ENCODE measurements around the gene TTC9C.
"Not testable (repeated sequence)": the region's sequence is repeated elsewhere in the genome, so short reads cannot be mapped to it uniquely, and the experiment has no call there.

Gene TTC9C, protein sequence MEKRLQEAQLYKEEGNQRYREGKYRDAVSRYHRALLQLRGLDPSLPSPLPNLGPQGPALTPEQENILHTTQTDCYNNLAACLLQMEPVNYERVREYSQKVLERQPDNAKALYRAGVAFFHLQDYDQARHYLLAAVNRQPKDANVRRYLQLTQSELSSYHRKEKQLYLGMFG

DNA sequence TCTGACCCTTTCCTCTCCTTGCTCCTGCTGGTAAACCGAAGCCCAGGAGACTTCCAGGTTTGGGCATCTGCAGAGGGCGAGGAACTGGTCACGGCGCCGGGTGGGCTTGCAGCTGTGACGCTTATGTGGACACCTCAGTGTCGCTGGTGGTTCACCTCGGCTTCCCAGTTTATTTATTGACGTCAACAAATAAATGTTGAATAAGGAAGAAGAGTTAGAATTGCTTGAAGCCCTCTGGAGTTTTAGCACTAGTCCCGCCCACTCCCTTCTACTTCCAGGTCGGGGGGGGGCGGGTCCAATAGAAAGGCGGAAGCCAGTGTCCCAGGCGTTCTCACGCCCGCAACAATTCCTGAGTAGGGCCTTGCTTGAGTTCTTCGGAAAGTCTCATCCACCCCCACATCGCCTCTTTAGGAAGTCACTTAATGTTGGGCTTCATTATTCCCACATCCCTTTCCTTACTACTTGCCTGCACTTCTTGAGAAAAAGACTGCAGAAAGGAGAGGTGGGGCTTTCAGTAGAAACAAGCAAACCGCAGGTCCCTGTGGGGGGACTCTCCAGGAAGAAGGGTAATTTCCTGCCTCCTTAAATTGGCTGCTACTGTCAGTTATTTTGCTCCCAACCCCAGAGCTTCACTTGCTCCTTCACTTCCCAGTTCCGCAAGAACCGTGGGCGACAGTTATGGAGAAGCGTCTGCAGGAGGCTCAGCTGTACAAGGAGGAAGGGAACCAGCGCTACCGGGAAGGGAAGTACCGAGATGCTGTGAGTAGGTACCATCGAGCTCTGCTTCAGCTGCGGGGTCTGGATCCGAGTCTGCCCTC, at the start of gene TTC9C:
Gene TTC9C (plus strand): TSS at position 316 of the 818 bp plus-strand sequence. CDS start 363 bp downstream, at position 679.
- peak; percentile 66 for DNase-seq

DNA sequence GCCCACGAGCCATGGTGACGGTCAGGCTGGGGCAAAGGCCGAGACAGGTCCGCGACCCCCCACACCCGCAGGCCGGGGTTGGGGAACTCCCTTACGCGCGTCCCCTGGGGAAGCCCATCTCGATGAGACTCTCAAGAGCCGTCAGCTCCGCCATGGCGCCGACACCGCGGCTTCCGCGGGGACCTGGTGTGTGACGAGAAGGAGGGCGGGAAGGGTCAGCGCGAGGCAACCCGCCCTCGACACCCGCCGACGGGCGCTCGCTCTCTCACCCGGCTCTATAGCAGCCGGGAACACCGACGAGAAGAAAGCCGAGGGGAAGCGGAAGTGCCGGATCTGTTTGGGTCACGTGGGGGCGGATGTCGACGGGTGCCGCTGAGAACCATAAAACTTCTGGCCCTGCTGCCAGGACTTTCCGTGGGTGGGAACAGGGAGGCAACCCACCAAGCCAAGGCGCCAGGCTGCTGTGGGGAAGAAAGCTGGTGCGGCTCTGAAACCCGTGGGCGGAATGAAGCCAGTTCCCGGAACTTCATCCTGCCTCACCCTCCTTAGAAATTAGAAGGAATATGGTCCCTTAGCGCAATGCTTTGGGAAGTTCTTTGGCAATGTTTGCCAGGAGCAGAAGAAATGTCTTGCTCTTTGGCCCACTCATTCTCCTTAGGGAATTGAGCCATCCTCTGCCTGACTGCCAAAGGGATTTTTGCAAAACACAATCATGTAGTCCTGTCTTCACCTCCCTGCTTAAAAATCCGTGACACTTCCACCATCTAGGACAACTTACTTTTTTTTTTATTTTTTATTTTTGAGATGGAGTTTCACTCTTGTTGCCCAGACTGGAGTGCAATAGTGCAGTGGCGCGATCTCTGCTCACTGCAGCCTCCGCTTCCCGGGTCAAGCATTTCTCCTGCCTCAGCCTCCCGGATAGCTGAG, 49.3 kb upstream of the TTC9C start, which contains the start of gene UBXN1:
Gene UBXN1 (minus strand): TSS at position 304 of the 927 bp plus-strand sequence. CDS start 150 bp downstream, at position 154.
- no peak for DNase-seq

DNA sequence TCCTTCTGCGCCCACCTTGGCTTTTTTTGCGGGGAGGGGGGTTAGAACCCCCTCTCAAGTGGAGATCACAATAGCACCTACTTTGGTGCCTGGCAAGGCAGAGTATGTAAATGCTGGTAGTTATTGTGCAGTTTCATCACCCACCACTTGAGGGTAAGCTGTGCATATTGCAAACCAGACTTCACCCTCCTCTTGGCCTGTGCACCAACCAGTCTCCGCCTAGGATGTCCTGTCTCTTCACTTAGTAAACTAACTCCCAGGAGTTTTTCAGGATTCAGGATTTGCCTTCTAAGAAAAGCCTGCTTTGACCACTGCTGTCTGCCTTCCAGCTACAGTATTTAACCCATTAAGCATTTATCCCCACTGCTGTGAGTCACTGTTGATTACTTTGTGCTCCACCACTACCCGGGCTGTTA, 47.5 kb upstream of the TTC9C start:
- peak; percentile 33 for DNase-seq

DNA sequence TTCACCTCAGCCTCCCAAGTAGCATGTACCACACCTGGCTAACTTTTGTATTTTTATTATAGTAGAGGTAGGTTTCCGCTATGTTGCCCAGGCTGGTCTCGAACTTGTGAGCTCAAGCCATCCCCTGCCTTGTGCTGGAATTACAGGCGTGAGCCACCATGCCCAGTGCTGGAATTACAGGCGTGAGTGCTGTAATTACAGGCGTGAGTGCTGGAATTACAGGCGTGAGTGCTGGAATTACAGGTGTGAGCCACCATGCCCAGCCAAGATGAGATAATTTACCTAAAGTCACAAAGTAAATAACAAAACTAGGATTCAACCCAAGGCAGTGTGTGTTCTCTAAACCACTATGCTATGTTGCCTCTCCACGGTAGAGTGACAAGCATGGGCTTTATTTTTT, 45.8 kb upstream of the TTC9C start:
- no peak for DNase-seq

DNA sequence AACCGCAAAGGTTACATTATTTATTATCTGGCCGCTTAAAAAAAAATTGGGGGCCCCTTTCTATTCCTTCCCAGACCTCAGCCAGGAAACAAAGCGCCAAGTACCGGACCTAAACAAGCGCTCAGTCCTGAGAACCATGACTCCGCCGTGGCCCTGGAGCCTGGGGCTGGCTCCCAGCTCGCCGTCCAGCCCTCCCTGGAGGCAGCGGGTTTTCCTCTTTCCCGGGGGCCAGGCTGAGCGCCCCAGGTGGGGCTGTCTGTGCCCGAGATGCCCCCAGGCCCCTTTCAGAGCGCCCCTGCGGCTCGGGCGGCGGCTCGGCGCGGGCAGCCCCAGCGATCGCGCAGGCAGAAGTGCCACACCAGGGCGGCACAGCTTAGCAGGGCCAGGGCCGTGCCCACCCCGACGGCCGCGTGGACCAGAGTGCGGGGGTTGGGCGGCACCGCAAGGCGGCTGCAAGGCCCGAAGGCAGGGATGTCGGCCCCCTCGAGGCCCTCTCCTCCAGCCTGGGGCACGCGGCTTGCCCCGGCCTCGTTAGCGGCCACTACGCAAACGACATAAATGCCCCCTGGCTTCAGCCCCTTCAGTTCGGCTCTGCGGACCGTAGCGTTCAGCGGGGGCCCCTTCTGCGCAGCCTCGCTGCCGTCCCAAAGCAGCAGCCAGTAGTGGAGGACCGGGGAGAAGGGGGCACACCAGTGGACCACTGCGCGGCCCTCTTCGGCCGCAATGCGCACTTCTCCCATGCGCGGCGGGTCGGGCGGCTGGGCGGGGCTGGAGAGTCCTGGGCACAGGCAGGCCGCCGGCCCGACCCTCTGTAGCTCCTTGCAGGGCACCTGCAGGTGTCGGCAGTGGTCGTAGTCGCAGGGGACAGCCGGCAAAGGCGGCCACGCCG, 40.5 kb upstream of the TTC9C start:
- no peak for DNase-seq

DNA sequence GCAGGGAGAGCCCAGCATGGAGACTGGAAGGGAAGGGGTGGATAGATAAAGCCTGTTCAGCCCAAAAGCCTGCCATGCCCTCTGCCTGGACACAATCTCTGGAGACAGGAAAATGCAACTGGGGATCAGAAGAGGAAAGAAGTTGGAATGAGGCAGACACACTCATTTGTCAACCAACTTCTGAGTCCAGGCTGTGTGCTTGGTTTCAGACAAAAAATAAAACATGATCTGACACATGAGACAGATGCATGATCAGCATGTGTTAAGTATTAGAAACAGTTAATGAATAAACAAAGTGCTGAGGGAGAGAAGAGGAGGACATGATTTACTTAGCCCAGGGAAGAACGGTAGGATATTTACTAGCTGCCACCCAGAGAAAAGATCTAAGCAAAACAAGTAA, 39.8 kb upstream of the TTC9C start:
- DNase-seq = no peak

DNA sequence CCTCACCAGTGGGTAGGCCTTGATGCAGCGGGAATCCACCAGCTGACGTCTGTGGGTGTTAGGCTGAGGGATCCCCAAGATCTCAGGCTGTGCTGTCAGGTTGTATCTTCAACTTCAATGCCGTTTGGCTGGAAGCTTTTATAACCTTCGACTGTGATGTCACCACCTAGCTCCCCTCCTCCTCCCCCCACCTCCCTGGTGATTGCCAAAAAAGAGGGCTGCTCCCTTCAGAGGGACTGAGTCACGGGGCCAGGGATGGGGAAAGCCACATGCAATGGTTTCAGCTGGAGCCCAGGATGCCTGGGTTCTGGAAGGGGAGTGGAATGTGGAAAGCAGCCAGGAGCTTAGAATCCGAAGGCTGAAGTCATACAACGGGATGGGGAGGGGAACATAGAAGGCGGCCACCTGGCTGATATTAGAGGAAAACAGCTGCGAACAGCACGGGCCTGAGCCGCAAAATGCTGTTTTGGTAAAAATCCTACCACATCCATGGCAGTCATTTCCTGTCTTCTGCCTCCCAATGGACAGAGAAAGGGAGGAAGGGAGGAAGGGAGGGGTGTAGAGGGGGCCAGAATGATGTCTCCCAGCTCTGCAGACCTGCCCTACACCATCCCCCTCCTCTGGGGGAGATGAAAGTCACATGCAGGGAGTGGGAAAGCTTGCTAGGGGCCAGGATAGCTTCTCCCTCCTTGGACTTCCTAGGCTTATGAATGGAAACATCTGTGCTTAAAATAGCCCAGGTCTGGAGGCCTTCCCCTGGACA, 38.7 kb upstream of the TTC9C start, which contains the start of gene LRRN4CL:
Gene LRRN4CL (minus strand): TSS at position 110 of the 763 bp plus-strand sequence. CDS start 1,022 bp downstream, outside the sequence.
- DNase-seq = no peak

DNA sequence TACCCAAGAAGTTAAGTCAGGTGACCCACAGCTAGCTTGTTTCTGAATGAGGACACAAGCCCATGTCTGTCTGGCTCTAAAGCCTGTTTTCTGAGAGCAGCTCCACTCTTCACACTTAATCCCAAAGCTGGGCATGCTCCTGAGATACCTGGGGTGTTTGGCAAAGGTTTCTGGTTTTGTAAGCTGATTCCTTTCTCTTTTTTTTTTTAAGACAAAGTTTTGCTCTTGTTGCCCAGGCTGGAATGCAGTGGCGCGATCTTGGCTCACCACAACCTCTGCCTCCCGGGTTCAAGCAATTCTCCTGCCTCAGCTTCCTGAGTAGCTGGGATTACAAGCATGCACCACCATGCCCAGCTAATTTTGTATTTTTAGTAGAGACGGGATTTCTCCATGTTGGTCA, 34.7 kb upstream of the TTC9C start:
- DNase-seq = not testable (repeated sequence)

DNA sequence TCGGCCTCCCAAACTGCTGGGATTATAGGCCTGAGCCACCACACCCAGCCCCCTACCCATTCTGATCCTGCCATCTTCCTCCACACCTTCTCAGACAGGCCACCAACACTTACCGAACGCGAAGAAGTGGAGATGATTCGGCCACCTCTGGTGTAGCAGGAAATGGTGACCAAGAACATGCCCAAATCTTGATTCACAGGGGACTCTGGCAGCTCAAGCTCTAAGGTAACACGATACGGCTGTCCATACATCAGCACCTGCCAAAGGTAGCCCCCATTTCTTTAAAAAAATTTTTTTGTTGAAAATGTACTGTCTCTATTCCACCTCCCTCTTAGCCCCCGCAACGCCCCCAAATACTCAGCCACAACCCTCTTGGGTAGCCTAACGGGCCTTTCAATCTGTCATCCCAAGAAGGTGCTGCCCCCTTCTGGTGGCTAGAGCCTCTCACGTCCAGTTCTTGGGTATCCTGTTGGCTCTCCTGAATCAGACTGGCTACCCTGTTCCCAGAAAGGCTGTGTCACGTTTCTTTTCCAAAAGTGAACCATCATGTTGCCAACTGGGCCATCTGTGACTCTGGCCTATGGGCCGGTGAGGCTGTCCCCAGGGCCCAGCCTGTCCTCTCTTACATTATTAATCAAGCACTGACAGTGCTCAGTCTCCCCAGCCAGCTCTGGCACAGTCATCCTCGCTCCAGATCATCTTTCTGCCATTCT, 33.7 kb upstream of the TTC9C start:
- DNase-seq = no peak

DNA sequence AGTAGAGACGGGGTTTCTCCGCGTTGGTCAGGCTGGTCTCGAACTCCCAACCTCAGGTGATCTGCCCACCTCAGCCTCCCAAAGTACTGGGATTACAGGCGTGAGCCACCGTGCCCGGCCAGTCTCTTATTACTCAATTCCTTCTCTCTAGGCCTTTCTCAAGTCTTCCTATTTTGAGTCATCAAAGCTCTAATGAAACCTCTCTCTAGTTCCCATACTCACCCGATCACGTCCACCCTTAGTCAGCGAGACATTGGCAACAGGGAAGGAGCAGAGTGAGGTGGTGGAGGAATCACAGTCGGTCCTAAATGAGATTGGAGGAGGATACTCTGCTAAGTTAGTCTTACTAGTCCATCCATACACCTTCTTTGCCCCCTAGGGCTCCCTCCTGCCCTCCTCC, 26.0 kb upstream of the TTC9C start:
- DNase-seq = no peak

DNA sequence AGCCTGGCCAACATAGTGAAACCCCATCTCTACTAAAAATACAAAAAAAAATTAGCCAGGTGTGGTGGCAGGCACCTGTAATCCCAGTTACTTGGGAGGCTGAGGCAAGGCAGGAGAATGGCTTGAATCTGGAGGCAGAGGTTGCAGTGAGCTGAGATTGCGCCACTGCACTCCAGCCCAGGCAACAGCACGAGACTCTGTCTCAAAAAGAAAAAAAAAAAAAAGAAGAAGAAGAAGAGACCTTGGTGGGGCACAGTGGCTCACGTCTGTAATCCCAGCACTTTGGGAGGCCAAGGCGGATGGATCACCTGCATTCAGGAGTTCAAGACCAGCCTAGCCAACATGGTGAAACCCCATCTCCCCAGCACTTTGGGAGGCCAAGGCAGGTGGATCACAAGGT, 24.4 kb upstream of the TTC9C start:
- not testable (repeated sequence) for DNase-seq

DNA sequence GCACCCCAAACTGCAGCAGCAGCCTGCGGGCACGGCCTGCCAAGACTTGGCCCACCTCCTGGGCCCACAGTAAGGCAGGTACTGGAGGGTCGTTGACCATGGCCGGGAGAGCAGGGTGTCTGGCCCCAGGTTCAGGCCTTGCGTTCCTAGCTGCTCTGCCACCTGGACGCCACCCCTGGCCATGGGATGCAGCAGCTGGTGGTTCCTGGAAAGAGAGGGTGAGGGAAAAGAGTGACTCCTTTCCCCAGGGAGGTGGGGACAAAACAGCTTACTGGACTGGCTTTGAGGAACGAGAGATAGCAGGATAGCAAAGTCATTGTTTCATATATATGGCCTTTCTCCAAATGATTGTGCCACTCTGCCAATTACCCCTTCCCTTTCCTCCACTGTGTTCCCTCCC, 22.9 kb upstream of the TTC9C start:
- no peak for DNase-seq

DNA sequence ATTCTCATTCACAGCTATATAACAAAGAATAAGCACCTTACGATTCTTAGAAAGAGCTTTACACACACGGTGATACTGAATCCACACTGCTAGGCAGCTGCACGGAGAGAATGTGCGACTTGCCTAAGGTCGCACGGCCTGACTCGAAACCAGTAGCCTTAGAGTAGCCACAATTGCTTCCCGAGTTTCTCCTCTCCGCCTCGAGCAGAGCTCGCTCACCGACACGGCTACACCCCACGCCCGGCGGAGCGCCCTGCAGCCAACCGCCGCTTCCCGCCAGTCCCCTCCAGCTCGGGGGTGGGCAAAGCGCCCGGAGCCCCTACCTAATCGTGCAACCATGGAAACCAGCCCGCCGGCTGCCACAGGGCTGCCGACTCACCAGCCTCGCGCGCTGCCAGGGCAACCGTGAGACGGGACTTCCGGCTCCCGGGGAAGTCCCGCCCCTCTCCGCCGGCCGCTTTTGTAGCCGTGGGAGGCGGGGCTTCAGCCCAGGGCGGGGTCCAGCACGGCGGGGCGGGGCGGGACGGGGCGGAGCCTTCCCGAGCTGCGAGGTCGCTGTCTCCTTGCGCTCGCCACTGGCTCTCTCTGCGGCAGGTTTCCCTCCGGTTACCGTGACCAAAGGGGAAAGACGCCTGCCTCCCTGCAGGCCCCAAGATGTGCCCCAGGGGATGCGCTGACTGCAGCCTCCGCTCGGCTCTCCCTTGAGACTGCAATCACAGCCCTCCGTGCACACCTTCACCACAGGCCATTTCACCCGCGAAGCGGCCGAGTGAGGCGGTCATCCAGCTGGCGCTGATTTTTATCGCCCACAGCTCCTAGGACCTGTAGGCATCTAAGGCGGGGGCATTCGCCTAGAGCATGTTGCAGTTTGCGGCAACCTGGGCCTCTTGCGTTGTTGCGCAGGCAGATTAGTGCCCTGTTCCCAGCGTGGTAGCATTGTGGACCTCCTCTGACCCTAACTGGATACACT, 22.1 kb upstream of the TTC9C start:
- peak; percentile 76 for DNase-seq

DNA sequence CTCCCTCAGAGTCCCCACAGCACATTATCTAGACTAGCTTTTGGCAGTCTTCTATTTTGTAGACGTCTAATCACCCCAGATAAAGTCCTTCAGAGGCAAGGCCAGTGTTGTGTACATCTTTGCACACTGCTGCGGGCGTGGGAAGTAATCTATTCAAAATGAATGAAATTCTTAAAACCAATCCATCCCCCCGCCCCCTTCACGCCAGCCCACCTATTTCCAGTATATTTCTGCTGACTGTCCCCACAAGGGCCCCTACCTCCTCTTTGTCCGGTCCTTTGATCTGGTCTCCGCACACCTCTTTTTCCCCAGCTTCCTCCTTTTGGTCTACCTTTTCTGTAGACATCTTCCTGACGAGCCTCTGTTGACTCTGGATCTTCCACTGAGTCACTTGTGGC, 21.4 kb upstream of the TTC9C start:
- DNase-seq = no peak

DNA sequence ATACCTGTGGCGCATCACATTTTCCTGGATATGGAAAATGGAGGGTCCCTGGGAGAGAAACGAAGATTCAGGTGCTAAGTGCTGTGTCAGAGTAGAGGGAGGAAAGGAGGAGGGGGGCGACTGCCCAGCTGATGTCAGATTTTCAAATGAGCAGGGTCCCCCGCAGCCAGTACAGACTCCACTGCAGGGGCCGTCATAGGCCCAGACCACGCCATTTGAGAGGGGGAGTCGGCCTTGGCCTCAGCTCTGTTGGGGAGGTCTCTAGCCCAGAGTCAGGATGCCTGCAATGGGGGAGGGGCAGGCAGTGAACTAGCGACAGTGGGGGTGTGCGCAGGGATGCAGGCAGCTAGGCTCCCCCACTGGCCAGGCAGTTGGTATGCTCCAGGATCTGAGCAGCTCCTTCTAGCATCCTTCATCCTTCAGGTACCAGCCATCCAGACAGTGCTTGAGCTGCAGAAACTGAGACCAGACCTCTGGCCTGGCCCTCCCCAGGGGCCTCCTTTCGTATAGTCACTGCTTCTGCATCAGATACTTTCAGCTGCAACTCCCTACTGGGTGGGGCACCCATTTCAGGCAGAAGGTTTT, 20.9 kb upstream of the TTC9C start, which contains the start of the genes BSCL2 and GNG3:
Gene BSCL2 (minus strand): TSS at position 148 of the 585 bp plus-strand sequence. CDS start 229 bp downstream, outside the sequence.
Gene GNG3 (plus strand): TSS at position 400 of the 585 bp plus-strand sequence. CDS start 620 bp downstream, outside the sequence.
- DNase-seq = no peak

DNA sequence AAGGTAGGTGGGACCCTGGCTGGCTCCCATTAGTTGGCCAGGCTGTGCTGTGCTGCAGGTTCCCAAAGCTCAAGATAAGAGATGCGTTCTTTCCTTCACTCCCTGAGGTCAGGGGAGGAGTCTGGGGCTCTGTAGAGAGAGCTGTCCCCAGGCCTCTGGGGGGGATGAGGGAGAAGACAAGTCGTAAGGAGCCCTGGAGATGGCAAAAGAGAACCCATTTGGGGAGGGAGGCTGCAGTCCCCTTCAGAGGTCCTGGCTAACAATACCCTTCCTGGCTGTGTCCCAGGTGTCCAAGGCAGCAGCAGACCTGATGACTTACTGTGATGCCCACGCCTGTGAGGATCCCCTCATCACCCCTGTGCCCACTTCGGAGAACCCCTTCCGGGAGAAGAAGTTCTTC, 19.9 kb upstream of the TTC9C start:
- DNase-seq = no peak

DNA sequence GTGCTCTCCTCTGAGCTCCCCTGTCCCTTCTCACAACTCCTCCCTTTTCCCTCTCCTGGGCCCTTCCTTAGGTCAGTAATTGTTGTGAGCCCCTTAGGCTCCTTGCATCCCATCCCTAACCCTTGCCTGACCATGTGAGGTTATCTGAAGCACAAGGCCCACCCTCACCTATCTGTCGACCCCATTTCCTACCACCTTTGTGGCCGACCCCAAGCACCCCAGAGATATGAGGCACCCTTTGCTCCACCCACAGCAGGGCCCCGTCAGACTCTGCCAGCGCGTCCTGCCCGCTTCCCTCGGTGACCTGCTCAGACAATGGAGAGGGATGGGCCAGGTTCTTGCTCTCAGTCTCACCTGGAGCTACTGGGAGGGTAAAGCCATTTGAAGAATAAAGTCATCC, 19.5 kb upstream of the TTC9C start:
- no peak for DNase-seq

DNA sequence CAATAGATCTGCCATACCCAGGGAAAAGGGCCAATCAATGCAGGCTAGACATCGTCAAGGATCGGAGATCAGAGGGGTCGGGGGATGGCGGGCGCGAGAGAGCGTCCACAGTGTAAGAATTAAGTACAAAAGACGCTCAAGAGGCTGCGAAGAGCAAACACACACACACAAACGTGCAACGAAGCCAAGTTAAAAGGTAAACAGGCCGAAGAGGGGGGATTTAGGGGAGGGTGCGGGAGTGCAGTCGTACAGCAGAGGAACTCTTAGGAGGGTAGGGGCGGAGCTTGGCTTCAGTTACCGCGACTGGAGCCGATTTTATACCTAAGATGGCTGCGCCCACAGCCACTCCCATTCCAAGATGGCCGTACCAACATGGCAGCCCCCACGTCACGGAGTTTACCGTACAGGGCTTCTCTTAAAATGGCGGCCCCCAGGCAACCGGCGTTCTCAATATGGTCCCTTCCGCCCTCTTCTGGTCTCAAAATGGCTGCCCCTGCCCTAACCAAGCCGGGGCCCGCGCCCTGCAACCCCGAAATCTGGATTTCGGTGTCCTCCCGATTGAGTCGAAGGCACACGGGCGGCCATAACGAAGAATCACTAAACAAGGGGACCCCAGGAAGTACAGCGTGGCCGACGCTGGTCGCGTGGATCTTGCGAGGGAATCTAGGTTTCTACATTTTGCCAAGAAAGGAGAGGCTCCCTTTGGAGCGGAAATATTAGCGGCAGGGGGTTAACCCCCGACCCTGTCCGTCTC, 18.9 kb upstream of the TTC9C start:
- peak; percentile 95 for DNase-seq

All from NCI-H1436 treated with DMSO at 0.1 percent for 48 hours (cell line).